GM11168 (cell line): ENCODE data around the gene CACNB4.

Experiments used
- in situ Hi-C: fragments of 300-500 bp; cut with MboI; formaldehyde crosslinking; loops from one replicate; pipeline ENCODE4 v1.12.0; 2022; ENCODE audit warnings: low sequenced_read_pairs; ENCODE audit not compliant: unreplicated experiment

CACNB4 gene

GRCh38 chr2:151842830-151843690, 255.8 kb downstream of the CACNB4 start:
- in situ Hi-C loops = no loop called here

GRCh38 chr2:151841047-151841424, 257.8 kb downstream of the CACNB4 start:
- in situ Hi-C loops = no loop called here

GRCh38 chr2:151840216-151841046, 258.4 kb downstream of the CACNB4 start:
- in situ Hi-C loops = no loop called here

GRCh38 chr2:151837926-151838325, 260.9 kb downstream of the CACNB4 start:
- in situ Hi-C loops = no loop called here

GRCh38 chr2:151833984-151834383, 264.9 kb downstream of the CACNB4 start:
- in situ Hi-C loops = no loop called here

DNA sequence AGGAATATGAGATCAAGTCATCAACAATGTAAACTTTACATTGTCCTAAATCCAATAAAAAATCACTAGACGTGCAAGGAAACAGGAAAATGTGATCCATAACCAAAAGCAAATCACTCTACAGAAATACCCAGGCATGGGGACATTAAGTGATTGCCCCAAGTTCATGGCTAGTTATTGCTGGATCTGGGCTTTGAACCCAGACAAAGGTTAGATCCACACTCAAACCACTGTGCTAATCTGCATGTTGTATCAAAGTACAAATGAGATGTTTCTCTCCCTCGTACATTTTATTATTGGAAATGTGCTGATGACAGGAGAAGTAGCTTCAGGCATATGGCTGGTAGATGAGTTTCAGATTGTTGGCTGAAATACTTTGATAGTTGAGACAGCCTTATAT, 267.9 kb downstream of the CACNB4 start:
- in situ Hi-C loops = no loop called here

- in situ Hi-C loops = no loop called here
Measured at GRCh38 chr2:151828890-151829324, 269.9 kb downstream of the CACNB4 start.

GRCh38 chr2:151828143-151828889, 270.5 kb downstream of the CACNB4 start, which contains the start of gene ARL5A:
TSS of gene ARL5A (minus strand) at chr2:151828421. CDS start at chr2:151828176, 245 bp downstream.
- in situ Hi-C loops = no loop called here

GRCh38 chr2:151827564-151828142, 271.2 kb downstream of the CACNB4 start:
- in situ Hi-C loops = no loop called here

GRCh38 chr2:151826737-151827157, 272.1 kb downstream of the CACNB4 start:
- in situ Hi-C loops = no loop called here

DNA sequence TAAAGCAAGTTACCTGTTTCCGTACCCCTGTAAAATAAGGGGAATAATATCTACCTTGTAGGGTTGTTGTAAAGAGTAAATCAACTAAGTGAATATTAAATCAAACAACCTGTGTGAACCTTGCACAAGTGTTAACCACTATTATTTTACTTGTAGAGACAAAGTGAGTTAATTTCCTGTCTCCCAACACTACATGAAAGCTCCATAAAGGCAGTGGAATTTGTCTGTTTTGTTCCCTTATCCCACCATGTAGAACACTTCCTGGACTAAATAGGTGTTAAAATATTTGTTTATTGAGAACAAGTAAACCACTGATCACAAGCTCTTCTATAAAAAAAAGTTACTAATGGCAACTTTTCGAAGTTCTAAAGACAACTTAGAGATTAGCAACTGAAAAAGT, 274.0 kb downstream of the CACNB4 start:
- in situ Hi-C loops = no loop called here

DNA sequence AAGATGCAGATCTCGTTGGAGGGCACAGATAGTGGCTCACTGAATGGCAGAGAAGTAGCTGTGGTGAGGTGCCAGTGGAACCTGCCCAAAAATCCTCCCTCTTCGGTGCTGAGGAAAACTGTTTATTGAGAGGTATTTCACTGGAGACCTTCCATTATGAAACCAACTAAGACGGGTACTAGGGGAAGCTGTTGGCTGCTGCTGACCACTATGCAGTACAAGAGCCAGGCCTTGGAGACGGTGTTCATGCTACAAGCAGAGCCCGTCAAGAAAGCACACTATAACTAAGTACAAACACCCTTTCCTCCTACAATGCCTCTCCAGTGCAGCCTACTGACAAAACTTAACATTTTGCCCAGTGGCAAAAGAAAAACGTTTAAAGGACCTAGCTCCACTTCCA, 275.2 kb downstream of the CACNB4 start:
- in situ Hi-C loops = no loop called here

- in situ Hi-C loops = no loop called here
Measured at GRCh38 chr2:151819920-151820319, 278.9 kb downstream of the CACNB4 start.

DNA sequence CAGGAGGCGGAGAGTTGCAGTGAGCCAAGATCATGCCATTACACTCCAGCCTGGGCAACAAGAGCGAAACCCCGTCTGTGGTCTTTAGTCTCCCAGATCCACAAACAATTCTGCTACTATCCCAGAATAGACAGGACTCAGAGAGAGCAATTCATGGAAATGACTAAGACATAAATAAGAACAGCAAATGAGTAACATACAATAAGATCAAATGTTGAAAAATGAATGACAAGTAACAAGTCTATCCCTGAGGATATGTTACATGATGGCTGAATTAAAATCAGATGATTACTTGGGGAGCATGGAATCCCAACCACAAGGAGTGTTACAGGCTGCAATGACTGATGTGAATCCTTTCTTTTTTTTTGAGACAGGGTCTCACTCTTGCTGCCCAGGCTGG, 280.9 kb downstream of the CACNB4 start:
- in situ Hi-C loops = no loop called here

DNA sequence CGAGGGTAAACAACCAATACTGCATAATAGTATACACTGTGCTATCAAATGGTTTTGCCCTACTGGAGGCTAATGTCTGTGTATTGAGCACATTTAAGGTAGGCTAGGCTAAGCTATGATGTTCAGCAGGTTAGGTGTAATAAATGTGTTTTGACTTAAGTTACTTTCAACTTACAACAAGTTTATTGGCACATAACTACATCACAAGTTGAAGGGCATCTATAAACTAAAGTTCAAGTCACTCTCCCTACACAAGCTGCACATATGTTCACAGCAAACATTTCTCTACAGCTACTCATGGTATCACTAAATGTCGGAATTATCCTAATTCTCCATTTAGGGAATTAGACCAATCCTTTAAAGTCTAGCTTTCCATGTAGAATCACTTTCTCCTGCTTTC, 282.0 kb downstream of the CACNB4 start:
- in situ Hi-C loops = no loop called here

- in situ Hi-C loops = no loop called here
Measured at GRCh38 chr2:151815821-151816489, 282.9 kb downstream of the CACNB4 start.

DNA sequence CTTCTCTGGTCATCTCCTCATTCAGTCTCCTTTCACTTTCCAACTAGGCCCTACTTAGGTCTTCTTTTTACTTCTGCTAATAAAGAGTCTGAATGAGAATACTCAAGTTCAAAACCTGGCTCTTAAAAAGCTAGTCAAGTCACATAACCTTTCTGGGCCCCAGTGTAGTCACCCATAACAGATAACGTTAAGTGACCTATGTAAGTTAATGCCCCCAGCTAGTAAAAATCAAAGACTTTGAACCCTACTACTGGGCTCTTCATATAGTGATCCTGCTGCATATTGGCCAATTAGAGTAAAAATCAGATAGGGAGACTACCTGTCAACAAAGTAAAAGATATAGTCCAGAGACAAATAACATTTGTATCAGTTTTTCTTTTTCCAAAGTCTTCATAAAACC, 288.4 kb downstream of the CACNB4 start:
- in situ Hi-C loops = no loop called here

DNA sequence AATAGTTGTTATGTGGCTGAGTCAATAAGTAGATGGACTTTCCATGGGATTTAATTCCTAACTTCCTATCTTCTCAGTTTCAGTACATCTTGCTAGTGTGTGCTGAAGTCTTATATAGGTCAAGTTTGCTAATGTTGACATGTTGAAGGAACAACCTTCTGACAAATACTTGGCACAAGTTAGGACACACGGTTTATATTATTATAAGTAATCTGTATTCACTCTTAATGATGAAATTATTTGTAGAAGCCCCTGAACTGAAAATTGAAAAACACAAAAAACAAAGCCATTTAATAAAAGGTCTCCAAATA, 289.8 kb downstream of the CACNB4 start:
- in situ Hi-C loops = no loop called here

- in situ Hi-C loops = no loop called here
Measured at GRCh38 chr2:151808258-151809072, 290.4 kb downstream of the CACNB4 start.
